GM23338 (cell line): ENCODE measurements around the gene MAPK4. TPM values are rescaled to one million over a fixed set of nuclear protein-coding genes. Genes with fewer than 3 reads are reported as not detected.

Source experiments
- ATAC-seq: fragments of 200-7000 bp; cut with Tn5 transposase; 3 replicates; pipeline ENCODE4 v1.9.1; 2020
- DNase-seq: peaks from one replicate; pipeline ENCODE4 v3.0.0-alpha.2; 2015; ENCODE audit warnings: low spot score
- H2AFZ ChIP-seq: fragments of 200-600 bp; sonication (generic); 2 replicates; pipeline ENCODE4 v1.8.0; 2016; ENCODE audit warnings: antibody characterized with exemption, mild to moderate bottlenecking, moderate library complexity
- H3F3A ChIP-seq: fragments of 200-600 bp; sonication (generic); replicated peaks from 2 replicates; pipeline ENCODE4 v1.8.0; 2017; ENCODE audit warnings: antibody characterized with exemption, mixed run types, low read depth
- H3K27ac ChIP-seq: fragments of 200-600 bp; sonication (generic); 2 replicates; pipeline ENCODE4 v1.6.1; 2016; ENCODE audit warnings: low read depth
- H3K27me3 ChIP-seq: fragments of 200-600 bp; sonication (generic); 2 replicates; pipeline ENCODE4 v1.8.0; 2016; ENCODE audit warnings: mild to moderate bottlenecking, mixed run types, moderate library complexity; ENCODE audit not compliant: insufficient read depth
- H3K36me3 ChIP-seq: fragments of 200-600 bp; sonication (generic); 2 replicates; pipeline ENCODE4 v1.8.0; 2016; ENCODE audit warnings: mild to moderate bottlenecking; ENCODE audit not compliant: insufficient read depth
- H3K4me1 ChIP-seq: fragments of 200-600 bp; sonication (generic); 2 replicates; pipeline ENCODE4 v1.8.0; 2016; ENCODE audit warnings: mild to moderate bottlenecking, moderate library complexity; ENCODE audit not compliant: insufficient read depth
- H3K4me2 ChIP-seq: fragments of 200-600 bp; sonication (generic); 2 replicates; pipeline ENCODE4 v1.7.1; 2017; ENCODE audit warnings: mixed run types
- H3K4me3 ChIP-seq: fragments of 200-600 bp; sonication (generic); 2 replicates; pipeline ENCODE4 v1.6.1; 2016; ENCODE audit warnings: mixed run types
- H3K79me2 ChIP-seq: fragments of 200-600 bp; sonication (generic); replicated peaks from 2 replicates; pipeline ENCODE4 v1.8.0; 2017; ENCODE audit warnings: mild to moderate bottlenecking; ENCODE audit not compliant: insufficient read depth
- H3K9me2 ChIP-seq: fragments of 200-600 bp; sonication (generic); 2 replicates; pipeline ENCODE4 v1.8.0; 2017; ENCODE audit not compliant: insufficient read depth
- H4K20me1 ChIP-seq: fragments of 200-600 bp; sonication (generic); replicated peaks from 2 replicates; pipeline ENCODE4 v1.8.0; 2017; ENCODE audit warnings: mild to moderate bottlenecking; ENCODE audit not compliant: insufficient read depth
- H3K27ac Mint-ChIP-seq: 2 replicates; pipeline ENCODE4 v1.8.0; 2020; ENCODE audit warnings: inconsistent platforms, mild to moderate bottlenecking, moderate library complexity, mixed read lengths
- H3K27me3 Mint-ChIP-seq: 3 replicates; pipeline ENCODE4 v1.8.0; 2022; ENCODE audit warnings: low read depth, mild to moderate bottlenecking, moderate library complexity, mixed read lengths, inconsistent platforms; ENCODE audit not compliant: insufficient read depth, poor library complexity
- H3K36me3 Mint-ChIP-seq: 3 replicates; pipeline ENCODE4 v1.8.0; 2021; ENCODE audit warnings: low read depth, mild to moderate bottlenecking, inconsistent platforms, moderate library complexity, mixed read lengths
- H3K4me1 Mint-ChIP-seq: 3 replicates; pipeline ENCODE4 v1.8.0; 2020; ENCODE audit warnings: mild to moderate bottlenecking, inconsistent platforms, mixed read lengths
- H3K4me3 Mint-ChIP-seq: 3 replicates; pipeline ENCODE4 v1.8.0; 2021; ENCODE audit warnings: moderate library complexity, mild to moderate bottlenecking, inconsistent platforms, mixed read lengths
- H3K9me3 Mint-ChIP-seq: 3 replicates; pipeline ENCODE4 v1.8.0; 2020; ENCODE audit warnings: moderate library complexity, mild to moderate bottlenecking, inconsistent platforms, mixed read lengths
- EZH2 ChIP-seq: fragments of 200-600 bp; sonication (generic); IDR thresholded peaks from one replicate; pipeline ENCODE4 v1.8.0; 2017; ENCODE audit warnings: antibody characterized with exemption, mild to moderate bottlenecking, low read depth; ENCODE audit not compliant: unreplicated experiment
- EZH2phosphoT487 ChIP-seq: fragments of 200-600 bp; sonication (generic); IDR thresholded peaks from one replicate; pipeline ENCODE4 v1.8.1; 2018; ENCODE audit warnings: antibody characterized with exemption; ENCODE audit not compliant: unreplicated experiment
- NANOG ChIP-seq: IDR thresholded peaks from 2 replicates; pipeline ENCODE4 v1.6.1; 2016; ENCODE audit warnings: antibody characterized with exemption, borderline replicate concordance
- POLR2AphosphoS5 ChIP-seq: IDR thresholded peaks from 2 replicates; pipeline ENCODE4 v1.6.1; 2016; ENCODE audit warnings: antibody characterized with exemption, low read depth
- ZNF331 ChIP-seq: fragments of 250-450 bp; sonication (Bioruptor Pico); IDR thresholded peaks from 2 replicates; pipeline ENCODE4 v1.5.0; 2020; ENCODE audit warnings: low read depth, mild to moderate bottlenecking, moderate library complexity
- ZNF462 ChIP-seq: fragments of 250-450 bp; sonication (Bioruptor Pico); IDR thresholded peaks from 2 replicates; pipeline ENCODE4 v1.5.0; 2020; ENCODE audit warnings: mild to moderate bottlenecking, moderate library complexity
- polyA plus RNA-seq: library from polyadenylated mRNA; unstranded; fragments of >200 nt; fragmentation: Nextera tagmentation; extraction: Ambion mirVana; gene quantifications from 2 replicates; pipeline ENCODE4 v1.2.1, GENCODE V29; 2016
- total RNA-seq: library from RNA; depleted of rRNA; stranded (reverse); fragments of >200 nt; shearing (Covaris generic); gene quantifications from 2 replicates; pipeline ENCODE4 v1.2.3, GENCODE V29; 2014
- TF ChIP-seq, protein P1 (sequence below): IDR thresholded peaks from one replicate; pipeline ENCODE4 v1.6.1; 2018; ENCODE audit warnings: antibody characterized with exemption; ENCODE audit not compliant: unreplicated experiment

The MAPK4 gene
- total and polyA plus RNA-seq, 2 experiments from 2014 or later = 1.3 to 4.4 TPM

DNA sequence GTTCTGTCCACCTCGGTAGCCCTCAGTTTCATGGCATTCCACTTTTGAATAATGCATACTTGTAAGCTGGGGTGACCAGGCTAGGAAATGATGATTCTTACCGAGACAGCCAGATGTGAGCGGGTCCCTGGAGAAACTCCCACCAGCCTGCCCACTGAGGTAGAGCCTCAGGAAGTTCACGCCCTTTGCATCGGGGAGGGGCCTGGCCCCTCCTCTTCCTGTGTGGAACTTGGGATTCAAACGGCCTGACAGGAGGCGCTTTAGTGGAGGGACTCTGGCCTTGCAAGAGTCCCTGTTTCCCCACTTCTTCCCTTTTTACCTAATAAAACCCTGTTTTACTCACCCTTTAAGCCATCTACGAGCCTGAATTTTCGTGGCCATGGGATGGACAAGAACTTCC, 215.3 kb downstream of the MAPK4 start:
- no peaks in the 10 kb centered on the region for H4K20me1 ChIP-seq
- no peaks in the 10 kb centered on the region for H3K27me3 Mint-ChIP-seq
- H3K4me2 ChIP-seq = no peak overlapping the region
- ATAC-seq (peak; percentile 21; the same call in 1 of the 3 replicates), DNase-seq (peak; percentile 20)
- H3K4me3 ChIP-seq = no peak overlapping the region
- peaks cover 10% of the 10 kb centered on the region; the same call in 1 of the 2 replicates for H3K9me2 ChIP-seq
- no peaks in the 10 kb centered on the region for H3K36me3 Mint-ChIP-seq
- H3F3A ChIP-seq = no peaks in the 10 kb centered on the region
- H3K79me2 ChIP-seq = no peaks in the 10 kb centered on the region
- peak overlapping the region; percentile 53; the same call in 1 of the 2 replicates for H2AFZ ChIP-seq
- peaks cover 8% of the 10 kb centered on the region for H3K4me1 Mint-ChIP-seq
- H3K27me3 ChIP-seq = no peaks in the 10 kb centered on the region
- H3K27ac ChIP-seq = no peak overlapping the region
- peaks cover 6% of the 10 kb centered on the region; the same call in 1 of the 3 replicates for H3K9me3 Mint-ChIP-seq
- H3K27ac Mint-ChIP-seq = no peak overlapping the region
- no peaks in the 10 kb centered on the region; the same call in 1 of the 2 replicates for H3K36me3 ChIP-seq
- no peaks in the 10 kb centered on the region; the same call in 1 of the 2 replicates for H3K4me1 ChIP-seq
- no peak overlapping the region for H3K4me3 Mint-ChIP-seq
- TF ChIP-seq NANOG = no peak
- TF ChIP-seq, protein P1, sequence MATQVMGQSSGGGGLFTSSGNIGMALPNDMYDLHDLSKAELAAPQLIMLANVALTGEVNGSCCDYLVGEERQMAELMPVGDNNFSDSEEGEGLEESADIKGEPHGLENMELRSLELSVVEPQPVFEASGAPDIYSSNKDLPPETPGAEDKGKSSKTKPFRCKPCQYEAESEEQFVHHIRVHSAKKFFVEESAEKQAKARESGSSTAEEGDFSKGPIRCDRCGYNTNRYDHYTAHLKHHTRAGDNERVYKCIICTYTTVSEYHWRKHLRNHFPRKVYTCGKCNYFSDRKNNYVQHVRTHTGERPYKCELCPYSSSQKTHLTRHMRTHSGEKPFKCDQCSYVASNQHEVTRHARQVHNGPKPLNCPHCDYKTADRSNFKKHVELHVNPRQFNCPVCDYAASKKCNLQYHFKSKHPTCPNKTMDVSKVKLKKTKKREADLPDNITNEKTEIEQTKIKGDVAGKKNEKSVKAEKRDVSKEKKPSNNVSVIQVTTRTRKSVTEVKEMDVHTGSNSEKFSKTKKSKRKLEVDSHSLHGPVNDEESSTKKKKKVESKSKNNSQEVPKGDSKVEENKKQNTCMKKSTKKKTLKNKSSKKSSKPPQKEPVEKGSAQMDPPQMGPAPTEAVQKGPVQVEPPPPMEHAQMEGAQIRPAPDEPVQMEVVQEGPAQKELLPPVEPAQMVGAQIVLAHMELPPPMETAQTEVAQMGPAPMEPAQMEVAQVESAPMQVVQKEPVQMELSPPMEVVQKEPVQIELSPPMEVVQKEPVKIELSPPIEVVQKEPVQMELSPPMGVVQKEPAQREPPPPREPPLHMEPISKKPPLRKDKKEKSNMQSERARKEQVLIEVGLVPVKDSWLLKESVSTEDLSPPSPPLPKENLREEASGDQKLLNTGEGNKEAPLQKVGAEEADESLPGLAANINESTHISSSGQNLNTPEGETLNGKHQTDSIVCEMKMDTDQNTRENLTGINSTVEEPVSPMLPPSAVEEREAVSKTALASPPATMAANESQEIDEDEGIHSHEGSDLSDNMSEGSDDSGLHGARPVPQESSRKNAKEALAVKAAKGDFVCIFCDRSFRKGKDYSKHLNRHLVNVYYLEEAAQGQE = no peak
- no peak for TF ChIP-seq ZNF331 (CRISPR knock-in tag)
- TF ChIP-seq EZH2phosphoT487 = no peak
- TF ChIP-seq ZNF462 (CRISPR knock-in tag) = no peak
- no peak for TF ChIP-seq POLR2AphosphoS5
- TF ChIP-seq EZH2 = no peak
